Measurements from ENCODE around the gene TBC1D9.

Gene TBC1D9

GRCh38 chr4:140703463-140703862, 52.7 kb downstream of the TBC1D9 start:
- H3K4me3 ChIP-seq (ENCODE audit: low read length) = no peak overlapping the region
- H3K27ac ChIP-seq (ENCODE audit: low read length) = no peak overlapping the region
- no peaks in the 10 kb centered on the region for H3K36me3 ChIP-seq (ENCODE audit: control insufficient read depth, low read depth, low read length)
- H3K9me3 ChIP-seq (ENCODE audit: control insufficient read depth, low read depth, low read length) = no peaks in the 10 kb centered on the region
- no peaks in the 10 kb centered on the region for H3K27me3 ChIP-seq (ENCODE audit: control insufficient read depth, insufficient read depth, low read length)
- H3K4me1 ChIP-seq (ENCODE audit: control insufficient read depth, low read depth, low read length) = no peaks in the 10 kb centered on the region
- no peak overlapping the region for H3K9ac ChIP-seq (ENCODE audit: low read length)

DNA sequence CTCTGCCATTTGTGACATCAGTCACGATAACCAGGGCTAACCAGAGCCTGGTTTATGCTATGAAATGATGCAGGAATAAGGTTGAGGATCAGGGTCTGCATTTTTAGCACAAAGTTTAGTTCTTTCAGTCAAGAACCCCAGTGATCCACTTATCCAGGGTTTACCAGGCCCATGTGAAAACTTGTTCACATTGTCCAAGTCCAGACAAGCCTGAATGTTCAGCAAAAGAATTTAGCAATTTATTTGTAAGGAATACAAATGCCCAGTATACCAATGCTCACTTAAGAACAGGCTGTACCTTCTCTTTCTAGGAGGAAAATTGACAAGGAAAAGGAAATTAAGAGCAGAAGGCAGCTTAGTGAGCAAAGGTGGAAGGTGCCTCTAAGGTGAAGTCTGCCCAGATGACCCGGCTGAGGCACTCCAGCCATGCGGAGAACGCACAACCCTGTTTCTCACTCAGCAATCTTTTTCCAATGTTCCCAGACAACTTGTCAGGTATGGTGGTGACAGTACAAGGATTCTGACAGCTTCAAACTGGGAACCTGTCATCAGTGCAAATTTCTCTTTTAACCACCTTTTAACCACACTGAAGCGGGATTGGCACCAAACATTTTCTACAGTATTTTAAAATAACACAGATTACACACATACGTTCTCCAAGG, 54.0 kb downstream of the TBC1D9 start:
- Histone ChIP-seq H3K4me3 (ENCODE audit: low read length) (no peak overlapping the region), H3K9me3 (ENCODE audit: control insufficient read depth, low read depth, low read length) (no peaks in the 10 kb centered on the region), H3K27ac (ENCODE audit: low read length) (no peak overlapping the region), H3K27me3 (ENCODE audit: control insufficient read depth, insufficient read depth, low read length) (no peaks in the 10 kb centered on the region), H3K9ac (ENCODE audit: low read length) (no peak overlapping the region), H3K4me1 (ENCODE audit: control insufficient read depth, low read depth, low read length) (no peaks in the 10 kb centered on the region), H3K36me3 (ENCODE audit: control insufficient read depth, low read depth, low read length) (no peaks in the 10 kb centered on the region)

- no peaks in the 10 kb centered on the region for H3K27me3 ChIP-seq (ENCODE audit: control insufficient read depth, insufficient read depth, low read length)
- H3K9me3 ChIP-seq (ENCODE audit: control insufficient read depth, low read depth, low read length) = no peaks in the 10 kb centered on the region
- no peak overlapping the region for H3K27ac ChIP-seq (ENCODE audit: low read length)
- no peaks in the 10 kb centered on the region for H3K36me3 ChIP-seq (ENCODE audit: control insufficient read depth, low read depth, low read length)
- H3K4me3 ChIP-seq (ENCODE audit: low read length) = no peak overlapping the region
- H3K4me1 ChIP-seq (ENCODE audit: control insufficient read depth, low read depth, low read length) = no peaks in the 10 kb centered on the region
- H3K9ac ChIP-seq (ENCODE audit: low read length) = no peak overlapping the region
Observed at GRCh38 chr4:140701071-140701470, 55.1 kb downstream of the TBC1D9 start.

- no peaks in the 10 kb centered on the region for H3K9me3 ChIP-seq (ENCODE audit: control insufficient read depth, low read depth, low read length)
- no peak overlapping the region for H3K4me3 ChIP-seq (ENCODE audit: low read length)
- H3K27ac ChIP-seq (ENCODE audit: low read length) = no peak overlapping the region
- H3K4me1 ChIP-seq (ENCODE audit: control insufficient read depth, low read depth, low read length) = no peaks in the 10 kb centered on the region
- H3K27me3 ChIP-seq (ENCODE audit: control insufficient read depth, insufficient read depth, low read length) = no peaks in the 10 kb centered on the region
- no peak overlapping the region for H3K9ac ChIP-seq (ENCODE audit: low read length)
- no peaks in the 10 kb centered on the region for H3K36me3 ChIP-seq (ENCODE audit: control insufficient read depth, low read depth, low read length)
Observed at GRCh38 chr4:140697709-140698560, 58.2 kb downstream of the TBC1D9 start.

DNA sequence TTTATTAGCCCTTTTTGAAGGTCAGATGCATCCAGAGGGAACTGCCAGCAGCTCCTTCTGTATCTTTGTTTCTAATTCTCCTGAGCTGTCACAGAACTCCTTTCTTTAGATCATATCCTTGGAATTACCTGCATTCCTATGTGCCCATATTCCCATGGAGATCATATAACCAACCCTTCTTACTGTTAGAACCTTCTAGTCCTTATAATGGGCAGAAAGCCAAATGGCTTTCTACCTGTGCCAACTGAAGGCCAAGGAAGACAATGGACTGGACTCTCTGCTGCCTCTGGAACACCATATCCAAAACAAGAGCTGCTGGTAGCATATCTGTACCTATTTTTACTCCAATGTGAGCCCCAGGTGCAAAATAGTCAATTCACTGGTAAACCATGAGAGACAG, 60.7 kb downstream of the TBC1D9 start:
- Histone ChIP-seq H3K9ac (ENCODE audit: low read length) (no peak overlapping the region), H3K4me3 (ENCODE audit: low read length) (no peak overlapping the region), H3K9me3 (ENCODE audit: control insufficient read depth, low read depth, low read length) (no peaks in the 10 kb centered on the region), H3K36me3 (ENCODE audit: control insufficient read depth, low read depth, low read length) (no peaks in the 10 kb centered on the region), H3K4me1 (ENCODE audit: control insufficient read depth, low read depth, low read length) (peaks cover 4% of the 10 kb centered on the region), H3K27me3 (ENCODE audit: control insufficient read depth, insufficient read depth, low read length) (peaks cover 18% of the 10 kb centered on the region), H3K27ac (ENCODE audit: low read length) (no peak overlapping the region)

- Histone ChIP-seq H3K36me3 (ENCODE audit: control insufficient read depth, low read depth, low read length) (no peaks in the 10 kb centered on the region), H3K27me3 (ENCODE audit: control insufficient read depth, insufficient read depth, low read length) (peaks cover 27% of the 10 kb centered on the region), H3K9ac (ENCODE audit: low read length) (no peak overlapping the region), H3K9me3 (ENCODE audit: control insufficient read depth, low read depth, low read length) (no peaks in the 10 kb centered on the region), H3K27ac (ENCODE audit: low read length) (no peak overlapping the region), H3K4me3 (ENCODE audit: low read length) (no peak overlapping the region), H3K4me1 (ENCODE audit: control insufficient read depth, low read depth, low read length) (peaks cover 4% of the 10 kb centered on the region)
Observed at GRCh38 chr4:140693562-140693961, 62.6 kb downstream of the TBC1D9 start.

DNA sequence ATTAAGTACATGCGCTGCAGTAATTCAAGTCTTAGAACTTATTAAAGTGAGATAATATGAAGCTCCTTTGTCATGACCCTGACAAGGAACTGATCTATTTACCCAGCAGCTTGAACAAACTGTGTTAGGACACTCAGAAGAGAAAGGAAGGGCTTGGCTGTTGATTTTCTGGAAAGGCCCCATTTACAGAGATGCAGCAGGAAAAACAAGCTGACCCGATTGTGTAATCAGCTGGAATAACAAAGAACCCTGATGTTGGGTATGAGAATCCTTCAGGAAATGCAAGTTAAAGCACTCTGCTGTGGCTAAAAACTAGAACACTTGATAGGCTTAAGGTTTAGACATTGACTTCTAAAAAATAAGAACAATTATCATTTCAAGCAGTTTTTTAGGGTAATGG, 64.8 kb downstream of the TBC1D9 start:
- Histone ChIP-seq H3K27ac (ENCODE audit: low read length) (no peak overlapping the region), H3K4me3 (ENCODE audit: low read length) (no peak overlapping the region), H3K36me3 (ENCODE audit: control insufficient read depth, low read depth, low read length) (no peaks in the 10 kb centered on the region), H3K9ac (ENCODE audit: low read length) (no peak overlapping the region), H3K9me3 (ENCODE audit: control insufficient read depth, low read depth, low read length) (no peaks in the 10 kb centered on the region), H3K27me3 (ENCODE audit: control insufficient read depth, insufficient read depth, low read length) (peaks cover 27% of the 10 kb centered on the region), H3K4me1 (ENCODE audit: control insufficient read depth, low read depth, low read length) (peaks cover 4% of the 10 kb centered on the region)

GRCh38 chr4:140690093-140690492, 66.1 kb downstream of the TBC1D9 start:
- Histone ChIP-seq H3K27ac (ENCODE audit: low read length) (no peak overlapping the region), H3K4me1 (ENCODE audit: control insufficient read depth, low read depth, low read length) (peaks cover 4% of the 10 kb centered on the region), H3K36me3 (ENCODE audit: control insufficient read depth, low read depth, low read length) (no peaks in the 10 kb centered on the region), H3K9me3 (ENCODE audit: control insufficient read depth, low read depth, low read length) (no peaks in the 10 kb centered on the region), H3K9ac (ENCODE audit: low read length) (no peak overlapping the region), H3K27me3 (ENCODE audit: control insufficient read depth, insufficient read depth, low read length) (peaks cover 27% of the 10 kb centered on the region), H3K4me3 (ENCODE audit: low read length) (no peak overlapping the region)

- Histone ChIP-seq H3K9ac (ENCODE audit: low read length) (no peak overlapping the region), H3K27ac (ENCODE audit: low read length) (no peak overlapping the region), H3K9me3 (ENCODE audit: control insufficient read depth, low read depth, low read length) (no peaks in the 10 kb centered on the region), H3K36me3 (ENCODE audit: control insufficient read depth, low read depth, low read length) (no peaks in the 10 kb centered on the region), H3K27me3 (ENCODE audit: control insufficient read depth, insufficient read depth, low read length) (peaks cover 27% of the 10 kb centered on the region), H3K4me3 (ENCODE audit: low read length) (no peak overlapping the region), H3K4me1 (ENCODE audit: control insufficient read depth, low read depth, low read length) (peaks cover 4% of the 10 kb centered on the region)
Observed at GRCh38 chr4:140689623-140690022, 66.6 kb downstream of the TBC1D9 start.

DNA sequence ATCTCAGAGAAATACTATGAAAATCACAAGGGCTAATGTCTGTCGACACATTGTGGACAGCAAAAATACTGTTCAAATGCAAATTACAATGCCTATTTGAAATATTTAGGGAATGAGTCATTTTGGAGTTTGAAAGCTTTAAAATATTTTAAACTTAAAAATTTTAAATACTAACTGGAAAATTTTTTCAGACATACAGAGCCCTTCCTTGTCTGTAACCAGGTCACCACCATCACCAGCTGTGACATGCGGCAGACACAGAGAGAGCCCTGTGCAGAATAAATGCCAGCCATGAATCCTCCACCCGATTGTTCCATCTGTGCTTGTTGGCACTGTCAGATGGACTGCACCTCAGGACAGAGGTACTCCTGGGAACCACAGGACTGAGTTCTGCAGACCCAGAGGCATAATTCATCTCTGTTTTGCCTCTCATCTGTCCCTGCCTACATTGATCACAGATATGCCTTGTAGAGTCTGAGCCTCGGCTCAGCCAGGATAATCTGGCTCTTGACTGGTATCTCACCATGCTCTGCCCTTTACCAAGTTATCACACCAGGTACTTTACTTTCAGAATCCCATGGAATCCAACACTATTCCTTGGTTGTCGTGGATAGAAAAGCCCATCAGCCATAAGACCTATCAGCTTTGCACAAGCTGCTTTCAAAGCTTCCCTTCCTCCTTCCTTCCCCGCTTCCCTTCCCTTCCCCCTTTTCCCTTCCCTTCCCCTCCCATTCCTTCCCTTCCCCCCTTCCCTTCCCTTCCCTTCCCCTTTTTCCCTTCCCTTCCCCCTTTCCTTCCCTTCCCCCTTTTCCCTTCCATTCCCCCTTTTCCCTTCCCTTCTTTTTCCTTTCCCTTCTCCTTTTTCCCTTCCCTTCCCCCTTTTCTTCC, 67.2 kb downstream of the TBC1D9 start:
- Histone ChIP-seq H3K4me3 (ENCODE audit: low read length) (no peak overlapping the region), H3K9me3 (ENCODE audit: control insufficient read depth, low read depth, low read length) (no peaks in the 10 kb centered on the region), H3K27me3 (ENCODE audit: control insufficient read depth, insufficient read depth, low read length) (peaks cover 27% of the 10 kb centered on the region), H3K4me1 (ENCODE audit: control insufficient read depth, low read depth, low read length) (peaks cover 4% of the 10 kb centered on the region), H3K27ac (ENCODE audit: low read length) (no peak overlapping the region), H3K9ac (ENCODE audit: low read length) (no peak overlapping the region), H3K36me3 (ENCODE audit: control insufficient read depth, low read depth, low read length) (no peaks in the 10 kb centered on the region)

DNA sequence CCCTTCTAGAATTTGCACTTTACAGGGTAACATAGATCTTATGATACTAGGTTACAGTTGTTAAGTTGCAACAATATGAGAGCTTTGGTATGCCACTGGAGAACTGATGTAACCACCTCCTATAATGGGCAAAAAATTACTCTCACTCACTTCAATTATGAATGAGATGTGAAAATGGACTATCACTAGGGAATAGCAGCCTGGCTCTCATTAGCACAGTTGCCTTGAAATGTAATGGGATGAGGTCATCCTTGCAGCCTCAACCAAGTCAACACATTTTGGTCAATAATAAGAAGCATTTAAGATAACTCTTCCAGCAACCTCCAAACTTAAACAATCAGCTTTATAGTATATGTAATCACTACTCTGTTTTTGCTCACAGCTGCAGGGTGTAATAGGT, 69.4 kb downstream of the TBC1D9 start:
- Histone ChIP-seq H3K36me3 (ENCODE audit: control insufficient read depth, low read depth, low read length) (no peaks in the 10 kb centered on the region), H3K27ac (ENCODE audit: low read length) (no peak overlapping the region), H3K9ac (ENCODE audit: low read length) (no peak overlapping the region), H3K4me3 (ENCODE audit: low read length) (no peak overlapping the region), H3K4me1 (ENCODE audit: control insufficient read depth, low read depth, low read length) (peaks cover 4% of the 10 kb centered on the region), H3K9me3 (ENCODE audit: control insufficient read depth, low read depth, low read length) (no peaks in the 10 kb centered on the region), H3K27me3 (ENCODE audit: control insufficient read depth, insufficient read depth, low read length) (peaks cover 18% of the 10 kb centered on the region)
